Measurements from ENCODE around the gene ACTR5. TPM values are rescaled to one million over a fixed set of nuclear protein-coding genes. Genes with fewer than 3 reads are reported as not detected.

ACTR5 gene
- total RNA-seq, 1 experiment from 2014 or later, result 9.8 TPM

DNA sequence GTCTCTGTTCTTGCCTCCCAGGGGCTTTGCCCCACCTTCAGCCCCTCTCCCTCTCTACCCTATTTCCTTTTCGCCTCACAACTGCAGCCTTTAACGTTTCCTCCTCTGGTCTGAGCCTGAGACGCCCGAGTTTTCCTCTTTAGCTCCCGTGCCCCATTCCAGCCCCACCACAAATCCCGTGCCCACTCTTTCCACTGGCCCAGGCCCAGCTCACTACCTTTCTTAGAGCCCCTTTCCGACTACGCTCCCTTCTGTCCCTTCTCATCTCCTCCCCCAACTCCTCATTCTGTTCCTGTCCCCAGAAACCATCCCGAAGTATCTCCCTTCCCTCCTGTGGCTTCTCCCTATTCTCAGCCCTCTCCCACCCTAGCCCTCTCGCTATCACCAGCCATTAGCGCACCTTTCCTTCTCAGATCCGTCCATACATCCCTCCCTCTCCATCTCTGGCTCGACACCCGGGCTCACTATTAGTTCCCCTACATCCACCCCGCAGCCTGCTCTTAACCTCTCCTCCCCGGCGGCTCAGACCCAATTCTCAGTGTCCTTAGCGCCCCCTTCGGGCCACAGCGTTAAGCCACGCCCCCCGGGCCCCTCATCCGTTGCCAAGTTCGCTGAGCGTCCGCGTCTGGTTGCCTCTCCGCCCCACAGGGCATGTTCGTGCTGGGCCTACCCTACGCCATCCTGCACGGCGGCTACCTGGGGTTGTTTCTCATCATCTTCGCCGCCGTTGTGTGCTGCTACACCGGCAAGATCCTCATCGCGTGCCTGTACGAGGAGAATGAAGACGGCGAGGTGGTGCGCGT lies 21.3 kb upstream of the ACTR5 start (continued):
- TF ChIP-seq, protein P1, sequence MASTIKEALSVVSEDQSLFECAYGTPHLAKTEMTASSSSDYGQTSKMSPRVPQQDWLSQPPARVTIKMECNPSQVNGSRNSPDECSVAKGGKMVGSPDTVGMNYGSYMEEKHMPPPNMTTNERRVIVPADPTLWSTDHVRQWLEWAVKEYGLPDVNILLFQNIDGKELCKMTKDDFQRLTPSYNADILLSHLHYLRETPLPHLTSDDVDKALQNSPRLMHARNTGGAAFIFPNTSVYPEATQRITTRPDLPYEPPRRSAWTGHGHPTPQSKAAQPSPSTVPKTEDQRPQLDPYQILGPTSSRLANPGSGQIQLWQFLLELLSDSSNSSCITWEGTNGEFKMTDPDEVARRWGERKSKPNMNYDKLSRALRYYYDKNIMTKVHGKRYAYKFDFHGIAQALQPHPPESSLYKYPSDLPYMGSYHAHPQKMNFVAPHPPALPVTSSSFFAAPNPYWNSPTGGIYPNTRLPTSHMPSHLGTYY (CRISPR knock-in tag; IDR thresholded peaks at IDR 0.05), result no peak
- TF ChIP-seq FOXP1 (CRISPR knock-in tag; IDR thresholded peaks at IDR 0.05; ENCODE audit: borderline replicate concordance), result peak; percentile 30; the same call in 1 of the 2 replicates
- TF ChIP-seq ZNF423 (CRISPR knock-in tag; IDR thresholded peaks at IDR 0.05), result no peak
- TF ChIP-seq ZNF219 (CRISPR knock-in tag; IDR thresholded peaks at IDR 0.05; ENCODE audit: borderline replicate concordance), result no peak
- peak; percentile 72 for TF ChIP-seq CTCF (IDR thresholded peaks at IDR 0.05)
- TF ChIP-seq, protein P2, sequence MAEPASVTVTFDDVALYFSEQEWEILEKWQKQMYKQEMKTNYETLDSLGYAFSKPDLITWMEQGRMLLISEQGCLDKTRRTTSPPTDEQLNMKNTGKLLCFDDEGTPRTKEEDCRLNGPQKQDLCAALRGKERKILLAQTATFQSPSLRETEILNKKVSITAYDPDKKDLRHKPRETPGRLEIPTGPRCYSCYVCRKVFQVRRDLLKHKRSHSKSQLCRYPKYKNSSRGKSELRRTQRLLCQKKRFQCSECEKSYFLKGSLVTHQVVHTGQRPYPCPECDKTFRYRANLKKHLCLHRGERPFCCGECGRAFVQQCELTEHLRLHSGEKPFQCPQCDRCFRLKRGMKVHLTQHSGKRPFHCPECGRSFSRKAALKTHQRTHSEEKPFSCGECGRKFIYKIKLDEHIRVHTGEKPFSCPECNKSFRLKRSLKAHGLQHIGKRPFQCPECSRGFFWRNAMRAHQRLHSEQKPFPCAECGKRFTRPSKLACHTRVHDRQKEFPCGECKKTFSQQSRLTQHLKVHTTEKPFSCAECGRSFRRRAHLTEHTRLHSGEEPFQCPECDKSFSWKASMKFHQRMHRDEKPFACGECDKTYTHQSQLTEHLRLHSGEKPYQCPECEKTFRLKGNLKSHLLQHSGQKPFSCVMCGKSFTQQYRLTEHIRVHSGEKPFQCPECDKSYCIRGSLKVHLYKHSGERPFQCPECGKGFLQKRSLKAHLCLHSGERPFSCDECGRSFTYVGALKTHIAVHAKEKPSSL (CRISPR knock-in tag; conservative IDR thresholded peaks at IDR 0.05), result no peak
- no peak; the same call in 1 of the 2 replicates for TF ChIP-seq TP53 (CRISPR knock-in tag; IDR thresholded peaks at IDR 0.05)
- TF ChIP-seq, protein P3, sequence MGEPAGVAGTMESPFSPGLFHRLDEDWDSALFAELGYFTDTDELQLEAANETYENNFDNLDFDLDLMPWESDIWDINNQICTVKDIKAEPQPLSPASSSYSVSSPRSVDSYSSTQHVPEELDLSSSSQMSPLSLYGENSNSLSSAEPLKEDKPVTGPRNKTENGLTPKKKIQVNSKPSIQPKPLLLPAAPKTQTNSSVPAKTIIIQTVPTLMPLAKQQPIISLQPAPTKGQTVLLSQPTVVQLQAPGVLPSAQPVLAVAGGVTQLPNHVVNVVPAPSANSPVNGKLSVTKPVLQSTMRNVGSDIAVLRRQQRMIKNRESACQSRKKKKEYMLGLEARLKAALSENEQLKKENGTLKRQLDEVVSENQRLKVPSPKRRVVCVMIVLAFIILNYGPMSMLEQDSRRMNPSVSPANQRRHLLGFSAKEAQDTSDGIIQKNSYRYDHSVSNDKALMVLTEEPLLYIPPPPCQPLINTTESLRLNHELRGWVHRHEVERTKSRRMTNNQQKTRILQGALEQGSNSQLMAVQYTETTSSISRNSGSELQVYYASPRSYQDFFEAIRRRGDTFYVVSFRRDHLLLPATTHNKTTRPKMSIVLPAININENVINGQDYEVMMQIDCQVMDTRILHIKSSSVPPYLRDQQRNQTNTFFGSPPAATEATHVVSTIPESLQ (CRISPR knock-in tag; IDR thresholded peaks at IDR 0.05), result no peak

DNA sequence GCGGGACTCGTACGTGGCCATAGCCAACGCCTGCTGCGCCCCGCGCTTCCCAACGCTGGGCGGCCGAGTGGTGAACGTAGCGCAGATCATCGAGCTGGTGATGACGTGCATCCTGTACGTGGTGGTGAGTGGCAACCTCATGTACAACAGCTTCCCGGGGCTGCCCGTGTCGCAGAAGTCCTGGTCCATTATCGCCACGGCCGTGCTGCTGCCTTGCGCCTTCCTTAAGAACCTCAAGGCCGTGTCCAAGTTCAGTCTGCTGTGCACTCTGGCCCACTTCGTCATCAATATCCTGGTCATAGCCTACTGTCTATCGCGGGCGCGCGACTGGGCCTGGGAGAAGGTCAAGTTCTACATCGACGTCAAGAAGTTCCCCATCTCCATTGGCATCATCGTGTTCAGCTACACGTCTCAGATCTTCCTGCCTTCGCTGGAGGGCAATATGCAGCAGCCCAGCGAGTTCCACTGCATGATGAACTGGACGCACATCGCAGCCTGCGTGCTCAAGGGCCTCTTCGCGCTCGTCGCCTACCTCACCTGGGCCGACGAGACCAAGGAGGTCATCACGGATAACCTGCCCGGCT lies 20.6 kb upstream of the ACTR5 start:
- H3K36me3 Mint-ChIP-seq, result no peaks in the 10 kb centered on the region
- no peak for DNase-seq (ENCODE audit: low spot score)
- peaks cover 99% of the 10 kb centered on the region for H3K27me3 Mint-ChIP-seq (ENCODE audit: low read depth)
- H3K9me3 Mint-ChIP-seq, result no peaks in the 10 kb centered on the region
- no peak overlapping the region for H3K27ac Mint-ChIP-seq
- POLR2A ChIA-PET, result interaction anchor here (1.3 kb wide), 1 partner anchor 78 kb away, joined by 5 read pairs; no protein-coding TSS in a partner anchor
- ATAC-seq, result no peak
- H3K4me1 Mint-ChIP-seq, result peaks cover 64% of the 10 kb centered on the region
- H3K4me3 Mint-ChIP-seq, result peak overlapping the region; percentile 74
- CTCF ChIA-PET, result interaction anchor here (0.7 to 11.1 kb wide), 10 partner anchors 12 to 165 kb away, joined by 3 to 188 read pairs (median 20); partner anchors contain the start of gene ACTR5
- TF ChIP-seq, protein P4, sequence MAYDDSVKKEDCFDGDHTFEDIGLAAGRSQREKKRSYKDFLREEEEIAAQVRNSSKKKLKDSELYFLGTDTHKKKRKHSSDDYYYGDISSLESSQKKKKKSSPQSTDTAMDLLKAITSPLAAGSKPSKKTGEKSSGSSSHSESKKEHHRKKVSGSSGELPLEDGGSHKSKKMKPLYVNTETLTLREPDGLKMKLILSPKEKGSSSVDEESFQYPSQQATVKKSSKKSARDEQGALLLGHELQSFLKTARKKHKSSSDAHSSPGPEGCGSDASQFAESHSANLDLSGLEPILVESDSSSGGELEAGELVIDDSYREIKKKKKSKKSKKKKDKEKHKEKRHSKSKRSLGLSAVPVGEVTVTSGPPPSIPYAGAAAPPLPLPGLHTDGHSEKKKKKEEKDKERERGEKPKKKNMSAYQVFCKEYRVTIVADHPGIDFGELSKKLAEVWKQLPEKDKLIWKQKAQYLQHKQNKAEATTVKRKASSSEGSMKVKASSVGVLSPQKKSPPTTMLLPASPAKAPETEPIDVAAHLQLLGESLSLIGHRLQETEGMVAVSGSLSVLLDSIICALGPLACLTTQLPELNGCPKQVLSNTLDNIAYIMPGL (CRISPR knock-in tag; IDR thresholded peaks at IDR 0.05), result 0 out of 2 replicates have a peak, but pooled peaks have one; percentile 6
- TF ChIP-seq ZNF281 (CRISPR knock-in tag; IDR thresholded peaks at IDR 0.05) (no peak), RORB (CRISPR knock-in tag; IDR thresholded peaks at IDR 0.05) (no peak), ZBTB21 (CRISPR knock-in tag; IDR thresholded peaks at IDR 0.05; ENCODE audit: borderline replicate concordance) (0 out of 2 replicates have a peak, but pooled peaks have one; percentile 3)
- TF ChIP-seq, protein P5, sequence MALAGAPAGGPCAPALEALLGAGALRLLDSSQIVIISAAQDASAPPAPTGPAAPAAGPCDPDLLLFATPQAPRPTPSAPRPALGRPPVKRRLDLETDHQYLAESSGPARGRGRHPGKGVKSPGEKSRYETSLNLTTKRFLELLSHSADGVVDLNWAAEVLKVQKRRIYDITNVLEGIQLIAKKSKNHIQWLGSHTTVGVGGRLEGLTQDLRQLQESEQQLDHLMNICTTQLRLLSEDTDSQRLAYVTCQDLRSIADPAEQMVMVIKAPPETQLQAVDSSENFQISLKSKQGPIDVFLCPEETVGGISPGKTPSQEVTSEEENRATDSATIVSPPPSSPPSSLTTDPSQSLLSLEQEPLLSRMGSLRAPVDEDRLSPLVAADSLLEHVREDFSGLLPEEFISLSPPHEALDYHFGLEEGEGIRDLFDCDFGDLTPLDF (CRISPR knock-in tag; IDR thresholded peaks at IDR 0.05), result no peak
- TF ChIP-seq, protein P6, sequence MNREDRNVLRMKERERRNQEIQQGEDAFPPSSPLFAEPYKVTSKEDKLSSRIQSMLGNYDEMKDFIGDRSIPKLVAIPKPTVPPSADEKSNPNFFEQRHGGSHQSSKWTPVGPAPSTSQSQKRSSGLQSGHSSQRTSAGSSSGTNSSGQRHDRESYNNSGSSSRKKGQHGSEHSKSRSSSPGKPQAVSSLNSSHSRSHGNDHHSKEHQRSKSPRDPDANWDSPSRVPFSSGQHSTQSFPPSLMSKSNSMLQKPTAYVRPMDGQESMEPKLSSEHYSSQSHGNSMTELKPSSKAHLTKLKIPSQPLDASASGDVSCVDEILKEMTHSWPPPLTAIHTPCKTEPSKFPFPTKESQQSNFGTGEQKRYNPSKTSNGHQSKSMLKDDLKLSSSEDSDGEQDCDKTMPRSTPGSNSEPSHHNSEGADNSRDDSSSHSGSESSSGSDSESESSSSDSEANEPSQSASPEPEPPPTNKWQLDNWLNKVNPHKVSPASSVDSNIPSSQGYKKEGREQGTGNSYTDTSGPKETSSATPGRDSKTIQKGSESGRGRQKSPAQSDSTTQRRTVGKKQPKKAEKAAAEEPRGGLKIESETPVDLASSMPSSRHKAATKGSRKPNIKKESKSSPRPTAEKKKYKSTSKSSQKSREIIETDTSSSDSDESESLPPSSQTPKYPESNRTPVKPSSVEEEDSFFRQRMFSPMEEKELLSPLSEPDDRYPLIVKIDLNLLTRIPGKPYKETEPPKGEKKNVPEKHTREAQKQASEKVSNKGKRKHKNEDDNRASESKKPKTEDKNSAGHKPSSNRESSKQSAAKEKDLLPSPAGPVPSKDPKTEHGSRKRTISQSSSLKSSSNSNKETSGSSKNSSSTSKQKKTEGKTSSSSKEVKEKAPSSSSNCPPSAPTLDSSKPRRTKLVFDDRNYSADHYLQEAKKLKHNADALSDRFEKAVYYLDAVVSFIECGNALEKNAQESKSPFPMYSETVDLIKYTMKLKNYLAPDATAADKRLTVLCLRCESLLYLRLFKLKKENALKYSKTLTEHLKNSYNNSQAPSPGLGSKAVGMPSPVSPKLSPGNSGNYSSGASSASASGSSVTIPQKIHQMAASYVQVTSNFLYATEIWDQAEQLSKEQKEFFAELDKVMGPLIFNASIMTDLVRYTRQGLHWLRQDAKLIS (CRISPR knock-in tag; IDR thresholded peaks at IDR 0.05; ENCODE audit: borderline replicate concordance), result no peak
